SK-N-SH treated with all-trans-retinoic acid at 6 μM for 48 hours (cell line): ENCODE data around the gene TPCN1.

Source experiments
- ATAC-seq: fragments of 200-7000 bp; cut with Tn5 transposase; 3 replicates; pipeline ENCODE4 v1.9.1; 2020; ENCODE audit warnings: mild to moderate bottlenecking, moderate library complexity
- ARNTL ChIP-seq: fragments of 450-650 bp; formaldehyde crosslinking; IDR thresholded peaks from 2 replicates; pipeline ENCODE4 v1.5.0; 2020; ENCODE audit warnings: low read depth, mild to moderate bottlenecking, moderate library complexity, borderline replicate concordance
- CREB5 ChIP-seq: fragments of 250-450 bp; sonication (Bioruptor Pico); IDR thresholded peaks from 2 replicates; pipeline ENCODE4 v1.5.1; 2020; ENCODE audit warnings: low read depth, mild to moderate bottlenecking, moderate library complexity
- CSDC2 ChIP-seq: fragments of 250-450 bp; sonication (Bioruptor Pico); IDR thresholded peaks from 2 replicates; pipeline ENCODE4 v1.5.0; 2020; ENCODE audit warnings: mild to moderate bottlenecking, moderate library complexity
- CSRNP3 ChIP-seq: fragments of 250-450 bp; sonication (Bioruptor Pico); IDR thresholded peaks from 2 replicates; pipeline ENCODE4 v1.5.1; 2021; ENCODE audit warnings: mild to moderate bottlenecking, moderate library complexity
- ESRRG ChIP-seq: fragments of 250-450 bp; sonication (Bioruptor Pico); IDR thresholded peaks from 2 replicates; pipeline ENCODE4 v1.6.1; 2021; ENCODE audit warnings: mild to moderate bottlenecking
- GLIS3 ChIP-seq: fragments of 250-450 bp; sonication (Bioruptor Pico); IDR thresholded peaks from 2 replicates; pipeline ENCODE4 v1.5.0; 2020; ENCODE audit warnings: mild to moderate bottlenecking, moderate library complexity
- ISL1 ChIP-seq: fragments of 250-450 bp; sonication (Bioruptor Pico); IDR thresholded peaks from 2 replicates; pipeline ENCODE4 v2.1.2; 2022; ENCODE audit warnings: mild to moderate bottlenecking, moderate library complexity
- OSR1 ChIP-seq: fragments of 250-450 bp; sonication (Bioruptor Pico); IDR thresholded peaks from 2 replicates; pipeline ENCODE4 v1.8.0; 2022; ENCODE audit warnings: moderate library complexity, mild to moderate bottlenecking, inconsistent platforms
- PATZ1 ChIP-seq: fragments of 250-450 bp; sonication (Bioruptor Pico); IDR thresholded peaks from 2 replicates; pipeline ENCODE4 v1.8.0; 2020; ENCODE audit warnings: mild to moderate bottlenecking, moderate library complexity, borderline replicate concordance
- SNAI2 ChIP-seq: fragments of 250-450 bp; sonication (Bioruptor Pico); IDR thresholded peaks from 2 replicates; pipeline ENCODE4 v1.5.0; 2020; ENCODE audit warnings: mild to moderate bottlenecking, moderate library complexity
- TCF4 ChIP-seq: fragments of 250-450 bp; sonication (Bioruptor Pico); IDR thresholded peaks from 2 replicates; pipeline ENCODE4 v1.8.0; 2021; ENCODE audit warnings: mild to moderate bottlenecking, moderate library complexity, borderline replicate concordance
- TOX ChIP-seq: fragments of 250-450 bp; sonication (Bioruptor Pico); IDR thresholded peaks from 2 replicates; pipeline ENCODE4 v1.8.0; 2021; ENCODE audit warnings: mild to moderate bottlenecking, moderate library complexity, borderline replicate concordance
- TSHZ2 ChIP-seq: fragments of 250-450 bp; sonication (Bioruptor Pico); IDR thresholded peaks from 2 replicates; pipeline ENCODE4 v1.5.0; 2020; ENCODE audit warnings: mild to moderate bottlenecking, moderate library complexity
- ZC3H10 ChIP-seq: fragments of 250-450 bp; sonication (Bioruptor Pico); IDR thresholded peaks from 2 replicates; pipeline ENCODE4 v1.5.1; 2021; ENCODE audit warnings: mild to moderate bottlenecking, moderate library complexity
- ZFP3 ChIP-seq: fragments of 250-450 bp; sonication (Bioruptor Pico); IDR thresholded peaks from 2 replicates; pipeline ENCODE4 v1.5.0; 2020; ENCODE audit warnings: mild to moderate bottlenecking, moderate library complexity
- ZNF565 ChIP-seq: fragments of 450-650 bp; formaldehyde crosslinking; conservative IDR thresholded peaks from 2 replicates; pipeline ENCODE4 v1.5.0; 2020; ENCODE audit warnings: low read depth, mild to moderate bottlenecking, moderate library complexity
- ZNF70 ChIP-seq: fragments of 450-650 bp; formaldehyde crosslinking; IDR thresholded peaks from 2 replicates; pipeline ENCODE4 v1.5.0; 2020; ENCODE audit warnings: mild to moderate bottlenecking, moderate library complexity
- ZNF8 ChIP-seq: fragments of 450-650 bp; formaldehyde crosslinking; IDR thresholded peaks from 2 replicates; pipeline ENCODE4 v1.5.0; 2020; ENCODE audit warnings: mild to moderate bottlenecking, moderate library complexity

Gene TPCN1

GRCh38 chr12:113271853-113272561 is 50.7 kb downstream of the TPCN1 start:
- ATAC-seq: peak; percentile 87
- TF ChIP-seq ZNF8 (CRISPR knock-in tag) (no peak), ESRRG (CRISPR knock-in tag) (no peak), ZFP3 (CRISPR knock-in tag) (no peak), TCF4 (CRISPR knock-in tag) (0 out of 2 replicates have a peak, but pooled peaks have one; percentile 14), SNAI2 (no peak)

- ATAC-seq: no peak
Observed at GRCh38 chr12:113273053-113273725, 51.9 kb downstream of the TPCN1 start.

GRCh38 chr12:113274848-113275247 is 53.6 kb downstream of the TPCN1 start:
- no peak for ATAC-seq
- TF ChIP-seq PATZ1 (CRISPR knock-in tag) (no peak), SNAI2 (no peak), TOX (no peak), OSR1 (CRISPR knock-in tag) (no peak), ZNF70 (no peak), GLIS3 (CRISPR knock-in tag) (no peak), TSHZ2 (no peak), ZFP3 (CRISPR knock-in tag) (no peak), ARNTL (no peak), CSDC2 (CRISPR knock-in tag) (no peak), ZNF8 (CRISPR knock-in tag) (no peak), ZC3H10 (CRISPR knock-in tag) (no peak)

More at GRCh38 chr12:113273053-113273725, 51.9 kb downstream of the TPCN1 start:
- TF ChIP-seq ZC3H10 (CRISPR knock-in tag) (no peak), ZNF565 (no peak), ISL1 (CRISPR knock-in tag) (no peak), ESRRG (CRISPR knock-in tag) (no peak), TSHZ2 (no peak), CREB5 (CRISPR knock-in tag) (no peak), CSRNP3 (CRISPR knock-in tag) (no peak), ARNTL (no peak), OSR1 (CRISPR knock-in tag) (no peak)
